HFFc6 (cell line): ENCODE data around the gene CDK13. TPM values are rescaled to one million over a fixed set of nuclear protein-coding genes. Genes with fewer than 3 reads are reported as not detected.

Experiments
- DNase-seq: peaks from one replicate; pipeline ENCODE4 v3.0.0-alpha.2; 2018
- H3K27ac Mint-ChIP-seq: 2 replicates; pipeline ENCODE4 v1.8.0; 2020; ENCODE audit warnings: mild to moderate bottlenecking, mixed read lengths
- H3K27me3 Mint-ChIP-seq: 2 replicates; pipeline ENCODE4 v1.8.0; 2021; ENCODE audit warnings: mild to moderate bottlenecking, moderate library complexity, mixed read lengths; ENCODE audit not compliant: insufficient read depth
- H3K36me3 Mint-ChIP-seq: 2 replicates; pipeline ENCODE4 v1.8.0; 2021; ENCODE audit warnings: low read depth, mixed read lengths
- H3K4me1 Mint-ChIP-seq: 2 replicates; pipeline ENCODE4 v1.8.0; 2020; ENCODE audit warnings: low read depth, mixed read lengths
- H3K4me3 Mint-ChIP-seq: 2 replicates; pipeline ENCODE4 v1.8.0; 2020; ENCODE audit warnings: mild to moderate bottlenecking, moderate library complexity, mixed read lengths
- H3K9me3 Mint-ChIP-seq: 2 replicates; pipeline ENCODE4 v1.8.0; 2020; ENCODE audit warnings: mild to moderate bottlenecking, mixed read lengths
- CTCF ChIP-seq: fragments of 200-600 bp; sonication (generic); IDR thresholded peaks from 2 replicates; pipeline ENCODE4 v1.5.0; 2021; ENCODE audit warnings: antibody characterized with exemption, mild to moderate bottlenecking
- total RNA-seq, 6 experiments: library from RNA; stranded (reverse); fragmentation: NEBNext Ultra II Directional; extraction: Animal tissue kit (Norgen Biotek cat#: 25700); gene quantifications; 2 replicates in 1 of 6; 3 replicates in 5 of 6; pipeline ENCODE4 v1.2.3, GENCODE V29; 2021

Gene CDK13
- total RNA-seq, 6 experiments from 2014 or later, result 28.8 to 31.7 (median 30.2) TPM

- Mint-ChIP-seq H3K27ac (no peak overlapping the region), H3K4me3 (no peak overlapping the region), H3K9me3 (no peaks in the 10 kb centered on the region), H3K27me3 (peaks cover 32% of the 10 kb centered on the region), H3K4me1 (no peaks in the 10 kb centered on the region), H3K36me3 (no peaks in the 10 kb centered on the region)
- no peak for DNase-seq
- TF ChIP-seq CTCF, result no peak
These were observed 27.5 kb upstream of the CDK13 start for GRCh38 chr7:39922580-39922979.

GRCh38 chr7:39923091-39923490 is 27.0 kb upstream of the CDK13 start:
- H3K9me3 Mint-ChIP-seq, result no peaks in the 10 kb centered on the region
- no peak for TF ChIP-seq CTCF
- no peaks in the 10 kb centered on the region for H3K4me1 Mint-ChIP-seq
- no peak overlapping the region for H3K27ac Mint-ChIP-seq
- H3K27me3 Mint-ChIP-seq, result peaks cover 27% of the 10 kb centered on the region
- DNase-seq, result no peak
- no peaks in the 10 kb centered on the region for H3K36me3 Mint-ChIP-seq
- H3K4me3 Mint-ChIP-seq, result no peak overlapping the region

GRCh38 chr7:39924122-39924521 is 25.9 kb upstream of the CDK13 start:
- DNase-seq, result no peak
- no peak overlapping the region for H3K27ac Mint-ChIP-seq
- H3K4me3 Mint-ChIP-seq, result no peak overlapping the region
- H3K4me1 Mint-ChIP-seq, result no peaks in the 10 kb centered on the region
- no peaks in the 10 kb centered on the region for H3K9me3 Mint-ChIP-seq
- no peak for TF ChIP-seq CTCF
- H3K36me3 Mint-ChIP-seq, result no peaks in the 10 kb centered on the region
- H3K27me3 Mint-ChIP-seq, result peaks cover 21% of the 10 kb centered on the region

- DNase-seq, result no peak
- no peaks in the 10 kb centered on the region for H3K4me1 Mint-ChIP-seq
- H3K9me3 Mint-ChIP-seq, result no peaks in the 10 kb centered on the region
- H3K27me3 Mint-ChIP-seq, result peaks cover 22% of the 10 kb centered on the region
- H3K27ac Mint-ChIP-seq, result no peak overlapping the region
- H3K4me3 Mint-ChIP-seq, result no peak overlapping the region
- no peaks in the 10 kb centered on the region for H3K36me3 Mint-ChIP-seq
- no peak for TF ChIP-seq CTCF
These were observed 23.9 kb upstream of the CDK13 start for GRCh38 chr7:39926111-39926510.

GRCh38 chr7:39927018-39927417 is 23.0 kb upstream of the CDK13 start:
- Mint-ChIP-seq H3K27me3 (peaks cover 20% of the 10 kb centered on the region), H3K4me1 (no peaks in the 10 kb centered on the region), H3K27ac (no peak overlapping the region), H3K36me3 (no peaks in the 10 kb centered on the region), H3K4me3 (no peak overlapping the region), H3K9me3 (no peaks in the 10 kb centered on the region)
- TF ChIP-seq CTCF, result no peak
- DNase-seq, result no peak

GRCh38 chr7:39934132-39934531 is 15.9 kb upstream of the CDK13 start:
- no peak for TF ChIP-seq CTCF
- Mint-ChIP-seq H3K9me3 (no peaks in the 10 kb centered on the region), H3K27ac (no peak overlapping the region)

More at GRCh38 chr7:39934132-39934531, 15.9 kb upstream of the CDK13 start:
- H3K36me3 Mint-ChIP-seq, result no peaks in the 10 kb centered on the region
- peaks cover 11% of the 10 kb centered on the region for H3K27me3 Mint-ChIP-seq
- H3K4me3 Mint-ChIP-seq, result no peak overlapping the region
- no peak for DNase-seq
- H3K4me1 Mint-ChIP-seq, result no peaks in the 10 kb centered on the region
